Keratinocyte (primary cell): Measurements from ENCODE around the gene TBC1D14. TPM values are rescaled to one million over a fixed set of nuclear protein-coding genes. Genes with fewer than 3 reads are reported as not detected.
A peak's percentile ranks its signal among the peaks of the same experiment; 100 is the strongest.

ENCODE experiments used
- DNase-seq: peaks from one replicate; pipeline ENCODE4 v3.0.0-alpha.2; 2011; ENCODE audit warnings: low read depth, missing footprints, low spot score
- FAIRE-seq: peaks from 2 replicates; lab custom pipeline; 2011; peaks lifted over from hg19 to GRCh38; lab: Jason Lieb, UNC
- H2AFZ ChIP-seq: 2 replicates; pipeline ENCODE4 v1.6.0; 2012; ENCODE audit warnings: low read length, control low read depth, inconsistent platforms; ENCODE audit not compliant: control insufficient read depth
- H3K27ac ChIP-seq: 2 replicates; pipeline ENCODE4 v1.5.1; 2011; ENCODE audit warnings: low read length; ENCODE audit not compliant: control insufficient read depth, insufficient read depth
- H3K27me3 ChIP-seq: 3 replicates; pipeline ENCODE4 v1.6.0; 2011; ENCODE audit warnings: low read length; ENCODE audit not compliant: control insufficient read depth, insufficient read depth; ENCODE audit errors: extremely low read depth
- H3K36me3 ChIP-seq, 2 experiments: 2 replicates in 1 of 2; 3 replicates in 1 of 2; pipeline ENCODE4 v1.5.1; 2011; ENCODE audit warnings: low read length in 2 of 2, mild to moderate bottlenecking in 1 of 2; ENCODE audit not compliant: control insufficient read depth in 2 of 2, insufficient read depth in 2 of 2; ENCODE audit errors: extremely low read depth in 1 of 2
- H3K4me1 ChIP-seq: 3 replicates; pipeline ENCODE4 v1.5.1; 2011; ENCODE audit warnings: low read length; ENCODE audit not compliant: control insufficient read depth, insufficient read depth; ENCODE audit errors: extremely low read depth
- H3K4me2 ChIP-seq: 3 replicates; pipeline ENCODE4 v1.6.0; 2011; ENCODE audit warnings: low read depth, low read length; ENCODE audit not compliant: control insufficient read depth, insufficient read depth; ENCODE audit errors: extremely low read depth
- H3K4me3 ChIP-seq, 3 experiments: fragments of 200-600 bp in 1 of 3; sonication (generic) in 1 of 3; 2 replicates in 2 of 3; 3 replicates in 1 of 3; pipeline ENCODE4 v1.5.1; 2011 to 2016; ENCODE audit warnings: low read length in 3 of 3, mild to moderate bottlenecking in 3 of 3, control low read depth in 2 of 3, inconsistent platforms in 1 of 3, low read depth in 1 of 3, mixed read lengths in 1 of 3, mixed run types in 1 of 3, moderate library complexity in 1 of 3; ENCODE audit not compliant: control insufficient read depth in 2 of 3, insufficient read depth in 2 of 3; ENCODE audit errors: extremely low read depth in 1 of 3
- H3K79me2 ChIP-seq: 2 replicates; pipeline ENCODE4 v1.6.0; 2012; ENCODE audit warnings: low read length; ENCODE audit not compliant: control insufficient read depth, insufficient read depth
- H3K9ac ChIP-seq: 3 replicates; pipeline ENCODE4 v1.6.0; 2011; ENCODE audit warnings: low read length; ENCODE audit not compliant: control insufficient read depth, insufficient read depth; ENCODE audit errors: extremely low read depth
- H3K9me1 ChIP-seq: 3 replicates; pipeline ENCODE4 v1.6.0; 2011; ENCODE audit warnings: low read length; ENCODE audit not compliant: control insufficient read depth, insufficient read depth; ENCODE audit errors: extremely low read depth
- H3K9me3 ChIP-seq: 2 replicates; pipeline ENCODE4 v1.5.1; 2012; ENCODE audit warnings: low read depth, low read length; ENCODE audit not compliant: control insufficient read depth
- H4K20me1 ChIP-seq: 3 replicates; pipeline ENCODE4 v1.6.0; 2011; ENCODE audit warnings: low read length; ENCODE audit not compliant: control insufficient read depth, insufficient read depth; ENCODE audit errors: extremely low read depth
- CTCF ChIP-seq, 3 experiments: IDR thresholded peaks in 1 of 3; conservative IDR thresholded peaks in 1 of 3; optimal IDR thresholded peaks in 1 of 3; 2 replicates in 2 of 3; 3 replicates in 1 of 3; pipeline versions ENCODE3 to v1.5.1; 2011; ENCODE audit warnings: low read length in 3 of 3, mild to moderate bottlenecking in 3 of 3, moderate library complexity in 2 of 3, control low read depth in 1 of 3, inconsistent platforms in 1 of 3; ENCODE audit not compliant: insufficient read depth in 2 of 3; ENCODE audit errors: extremely low read depth in 1 of 3
- EZH2 ChIP-seq: IDR thresholded peaks from one replicate; pipeline ENCODE4 v1.6.1; 2012; ENCODE audit warnings: inconsistent platforms, mild to moderate bottlenecking, low read length, moderate library complexity
- dilution Hi-C: fragments of 300-500 bp; cut with MboI; formaldehyde crosslinking; loops from one replicate; pipeline ENCODE4 v1.7.0; 2020; ENCODE audit warnings: low sequenced_read_pairs; ENCODE audit not compliant: extremely low pct_ligation_motif_present
- polyA plus RNA-seq, 5 experiments: library from polyadenylated mRNA; depleted of rRNA in 3 of 5; stranded (reverse) in 3 of 5; stranded (forward) in 1 of 5; unstranded in 1 of 5; fragments of >200 nt; gene quantifications; 1 replicate in 1 of 5; 2 replicates in 3 of 5; 3 replicates in 1 of 5; pipeline versions ENCODE4 v1.2.1 to v1.2.3, GENCODE V29; 2011 to 2012; ENCODE audit warnings: missing spikeins in 2 of 5, low read depth in 1 of 5, low replicate concordance in 1 of 5

TBC1D14 gene
- polyA plus RNA-seq, 1 donor (not counting 4 experiments of a cell fraction or from before 2014, with no cell fraction given), result 55.1 TPM

GRCh38 chr4:6991249-6991648, 81.6 kb downstream of the TBC1D14 start:
- H3K27ac ChIP-seq, result peak overlapping the region; percentile 86
- H3K9me1 ChIP-seq, result peaks cover 4% of the 10 kb centered on the region
- peak overlapping the region; percentile 70 for H3K9ac ChIP-seq
- no peaks in the 10 kb centered on the region for H3K27me3 ChIP-seq
- TF ChIP-seq EZH2, result no peak
- no peak for TF ChIP-seq CTCF (optimal IDR thresholded peaks at IDR 0.05 in 1 of 3, IDR thresholded peaks at IDR 0.05 in 1 of 3, conservative IDR thresholded peaks at IDR 0.05 in 1 of 3; ENCODE audit: extremely low read depth in 1 of 3, insufficient read depth in 2 of 3, low read length in 3 of 3)
- H3K9me3 ChIP-seq, result no peaks in the 10 kb centered on the region
- H3K79me2 ChIP-seq, result peaks cover 48% of the 10 kb centered on the region
- DNase-seq (no peak), FAIRE-seq (no peak)
- H3K4me1 ChIP-seq, result peaks cover 54% of the 10 kb centered on the region
- peaks cover 3 to 30% of the 10 kb centered on the region in 2 experiments for H3K36me3 ChIP-seq
- H4K20me1 ChIP-seq, result peaks cover 8% of the 10 kb centered on the region
- H2AFZ ChIP-seq, result no peak overlapping the region
- dilution Hi-C loops, result no loop called here
- H3K4me3 ChIP-seq, result peak overlapping the region in 2 of 3 experiments; percentile 30 to 62
- peak overlapping the region; percentile 91 for H3K4me2 ChIP-seq

GRCh38 chr4:6991771-6992557, 82.3 kb downstream of the TBC1D14 start:
- H3K27ac ChIP-seq, result peak overlapping the region; percentile 86
- no peak for TF ChIP-seq CTCF (optimal IDR thresholded peaks at IDR 0.05 in 1 of 3, IDR thresholded peaks at IDR 0.05 in 1 of 3, conservative IDR thresholded peaks at IDR 0.05 in 1 of 3; ENCODE audit: extremely low read depth in 1 of 3, insufficient read depth in 2 of 3, low read length in 3 of 3)
- no peak for TF ChIP-seq EZH2
- DNase-seq (peak; percentile 61), FAIRE-seq (peak; percentile 85)
- H3K9me1 ChIP-seq, result peaks cover 4% of the 10 kb centered on the region
- H3K9ac ChIP-seq, result peak overlapping the region; percentile 70
- peaks cover 6 to 37% of the 10 kb centered on the region in 2 experiments for H3K36me3 ChIP-seq
- dilution Hi-C loops, result no loop called here
- H3K4me1 ChIP-seq, result peaks cover 53% of the 10 kb centered on the region
- no peaks in the 10 kb centered on the region for H3K27me3 ChIP-seq
- no peak overlapping the region for H2AFZ ChIP-seq
- peak overlapping the region in 2 of 3 experiments; percentile 30 to 62 for H3K4me3 ChIP-seq
- peaks cover 48% of the 10 kb centered on the region for H3K79me2 ChIP-seq
- no peaks in the 10 kb centered on the region for H3K9me3 ChIP-seq
- H4K20me1 ChIP-seq, result peaks cover 8% of the 10 kb centered on the region
- H3K4me2 ChIP-seq, result peak overlapping the region; percentile 91
